NCI-H82 treated with DMSO at 0.1 percent for 48 hours (cell line): ENCODE results near the gene ZNF783.

Experiments used
- DNase-seq: peaks from one replicate; lab custom pipeline; 2025; ENCODE audit not compliant: unreplicated experiment; lab: John Stamatoyannopoulos, UW

The ZNF783 gene

DNA sequence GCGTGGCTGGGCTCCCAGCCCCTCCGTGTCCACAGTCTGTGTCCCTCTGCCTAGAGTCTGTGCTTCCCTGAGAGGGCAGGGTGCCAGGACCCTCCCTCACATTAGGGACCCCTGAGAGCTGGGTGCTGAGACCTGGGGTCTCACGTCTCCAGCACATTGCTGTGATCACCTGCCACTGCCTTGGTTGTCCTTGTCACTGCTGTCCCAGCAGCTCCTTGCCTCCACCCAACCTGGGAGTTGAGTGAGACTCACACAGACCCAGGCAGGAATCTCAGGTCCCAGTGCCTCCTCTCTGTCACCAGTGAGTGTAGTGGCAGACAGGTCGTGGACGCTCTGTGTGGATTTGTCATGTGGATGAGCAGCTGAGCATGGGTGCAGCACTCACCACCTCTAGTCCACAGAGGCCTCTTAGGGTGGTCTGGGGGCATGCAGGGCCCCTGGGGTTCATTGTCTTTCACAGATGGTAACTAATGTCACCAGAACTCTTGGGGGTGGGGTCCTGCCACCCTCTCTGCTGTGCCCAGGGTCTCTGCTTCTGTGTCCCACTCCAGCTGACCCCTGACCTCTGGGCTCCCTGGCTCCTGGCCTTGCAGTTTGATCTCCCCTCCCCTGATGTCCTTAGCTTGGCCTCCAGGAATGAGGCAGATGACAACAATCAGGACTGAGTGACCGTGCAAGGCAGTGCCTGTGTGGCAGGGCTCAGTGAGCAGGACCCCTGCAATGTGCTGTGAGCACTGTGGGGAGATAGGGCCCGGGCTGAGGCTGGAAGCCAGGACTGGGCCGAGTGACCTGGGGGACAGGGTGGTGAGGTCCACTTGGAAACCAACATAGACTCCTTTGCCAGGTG is 18.9 kb downstream of the ZNF783 start:
- DNase-seq, result no peak

DNA sequence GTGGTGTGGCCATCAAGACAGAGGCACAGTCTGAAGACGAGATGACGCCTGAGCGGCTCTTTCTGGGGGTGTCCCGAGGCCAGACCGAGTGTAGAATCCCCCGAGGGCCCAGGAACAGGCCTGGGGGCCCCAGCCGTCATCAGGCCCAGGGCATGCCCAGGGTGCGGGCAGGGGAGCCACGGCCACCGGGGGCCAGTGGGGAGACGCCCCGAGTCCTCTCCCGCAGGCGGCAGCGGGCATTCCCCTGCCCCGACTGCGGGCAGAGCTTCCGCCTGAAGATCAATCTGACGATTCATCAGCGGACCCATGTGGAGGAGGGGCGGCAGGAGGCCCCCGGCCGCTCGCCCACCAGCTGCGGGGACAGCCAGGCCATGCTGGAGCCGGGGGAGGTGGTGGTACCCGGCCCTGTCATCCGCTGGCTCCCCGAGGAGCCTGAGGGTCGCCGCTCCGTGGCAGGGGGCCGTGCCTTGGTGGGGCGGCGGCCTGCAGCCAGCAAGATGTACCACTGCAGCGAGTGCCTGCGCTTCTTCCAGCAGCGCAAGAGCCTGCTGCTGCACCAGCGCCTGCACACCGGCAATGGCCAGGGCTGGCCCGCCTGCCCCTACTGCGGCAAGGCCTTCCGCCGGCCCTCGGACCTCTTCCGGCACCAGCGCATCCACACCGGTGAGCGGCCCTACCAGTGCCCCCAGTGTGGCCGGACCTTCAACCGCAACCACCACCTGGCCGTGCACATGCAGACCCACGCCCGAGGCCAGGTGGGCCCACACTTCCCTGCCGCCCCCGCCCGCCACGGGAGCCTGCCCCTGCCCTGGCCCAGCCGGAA is 19.7 kb downstream of the ZNF783 start:
- DNase-seq, result no peak

DNA sequence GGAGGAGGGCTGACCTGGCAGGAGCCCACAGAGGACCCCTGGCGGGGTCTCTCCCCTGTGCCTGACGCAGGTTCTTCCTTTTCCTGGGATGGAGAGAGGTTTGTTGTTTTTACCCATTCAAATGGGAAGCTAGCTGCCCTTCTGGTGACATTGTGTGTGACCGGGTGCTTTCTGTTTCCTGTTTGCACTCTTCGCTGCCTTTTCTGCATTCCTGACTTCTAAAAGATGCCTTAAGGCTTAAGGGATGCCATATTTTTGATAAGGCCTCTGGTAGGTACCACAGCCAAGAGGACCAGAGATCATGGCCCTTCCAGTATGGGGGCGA is 20.3 kb downstream of the ZNF783 start:
- no peak for DNase-seq

DNA sequence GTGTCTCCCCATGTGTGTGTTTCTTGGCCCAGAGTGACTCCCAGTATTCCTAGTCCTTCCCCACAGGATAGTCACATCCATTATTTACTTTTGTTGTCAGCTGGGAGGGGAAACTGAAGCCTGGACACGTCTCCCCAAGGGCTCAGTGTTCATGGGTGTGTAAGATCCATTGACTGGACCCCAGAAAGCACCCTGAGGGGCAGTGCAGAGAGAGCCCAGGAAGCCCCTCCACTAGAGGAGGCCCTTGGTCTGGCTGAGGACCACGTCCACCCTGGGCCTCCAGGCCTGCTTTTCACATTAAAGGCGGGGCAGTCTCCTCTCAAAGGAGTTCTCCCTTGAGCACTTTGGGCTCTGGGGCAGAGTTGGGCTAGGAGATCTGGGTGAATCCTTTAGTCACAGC is 21.3 kb downstream of the ZNF783 start:
- no peak for DNase-seq

DNA sequence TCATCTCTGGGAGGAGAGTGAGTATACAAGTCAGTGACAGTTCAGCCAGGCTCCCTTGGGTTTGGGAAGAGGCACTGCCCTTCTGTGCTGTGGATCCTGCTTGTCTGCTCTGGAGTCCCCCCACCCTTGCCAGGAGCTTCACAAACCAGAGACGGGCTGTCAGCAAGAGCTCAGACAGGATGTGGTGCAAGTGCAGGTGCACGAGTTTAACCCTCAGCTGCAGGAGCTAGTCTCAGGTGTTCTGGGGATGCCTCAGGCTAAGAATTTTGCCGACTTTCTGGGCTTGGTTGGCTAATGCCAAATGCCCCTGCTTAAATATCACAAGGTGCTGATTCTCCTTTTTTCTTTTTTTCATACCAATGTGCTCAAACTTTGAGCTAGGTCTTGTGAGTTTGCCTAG is 22.3 kb downstream of the ZNF783 start:
- no peak for DNase-seq

DNA sequence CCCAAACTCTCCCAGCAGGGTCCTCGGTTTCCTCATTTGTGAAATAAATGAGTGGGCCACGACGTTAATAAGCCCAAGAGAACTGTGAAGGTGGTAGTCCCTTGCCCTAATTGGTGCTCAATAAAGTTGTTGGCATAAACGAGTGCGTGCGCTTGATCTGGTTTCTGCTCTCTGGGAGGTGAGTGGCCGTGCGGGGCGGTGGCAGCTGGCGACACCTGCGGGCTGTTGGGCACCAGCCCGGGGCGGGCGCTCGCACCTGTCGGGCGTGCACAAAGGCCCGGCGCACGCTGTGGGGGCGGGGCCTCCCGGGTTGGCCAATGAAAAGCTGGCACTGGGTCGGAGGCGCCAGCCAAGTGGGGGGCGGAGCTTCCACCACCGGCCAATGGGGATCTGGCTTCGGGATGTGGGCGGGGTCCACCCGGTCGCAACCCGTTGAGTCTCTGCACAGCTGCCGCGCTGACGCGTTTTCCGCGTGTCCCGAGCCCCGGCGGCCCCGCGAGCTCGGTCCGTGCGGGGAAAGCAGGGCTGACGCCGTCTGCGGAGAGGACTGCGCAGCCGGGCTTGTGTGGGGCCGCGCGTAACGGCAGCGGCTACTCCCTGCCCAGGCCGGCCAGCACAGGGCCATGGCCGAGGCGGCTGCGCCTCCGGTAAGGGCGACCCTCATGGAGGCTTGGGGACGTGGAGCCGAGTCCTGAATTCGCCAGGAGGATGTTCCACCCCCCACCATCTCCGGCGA is 23.0 kb downstream of the ZNF783 start:
- DNase-seq, result peak; percentile 74

DNA sequence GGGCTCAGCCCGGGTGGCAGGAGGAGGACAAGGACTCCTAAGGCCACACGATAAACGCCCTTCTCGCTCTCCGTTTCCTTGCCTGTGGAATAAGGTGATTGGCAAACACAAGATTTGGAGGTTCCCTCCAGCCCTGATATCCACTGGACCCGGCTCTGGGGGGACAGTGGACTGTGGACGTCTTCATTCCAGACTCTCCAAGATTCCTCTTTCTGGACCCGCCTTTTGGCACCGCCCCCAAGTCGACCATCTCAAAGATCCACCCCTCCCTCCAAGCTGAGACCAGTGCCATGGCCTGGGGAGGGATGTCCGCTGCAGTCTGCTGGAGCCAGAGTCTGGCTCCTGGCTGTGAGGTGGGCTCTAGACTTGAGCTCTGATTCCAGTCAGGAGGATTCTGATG is 23.6 kb downstream of the ZNF783 start:
- DNase-seq, result no peak

DNA sequence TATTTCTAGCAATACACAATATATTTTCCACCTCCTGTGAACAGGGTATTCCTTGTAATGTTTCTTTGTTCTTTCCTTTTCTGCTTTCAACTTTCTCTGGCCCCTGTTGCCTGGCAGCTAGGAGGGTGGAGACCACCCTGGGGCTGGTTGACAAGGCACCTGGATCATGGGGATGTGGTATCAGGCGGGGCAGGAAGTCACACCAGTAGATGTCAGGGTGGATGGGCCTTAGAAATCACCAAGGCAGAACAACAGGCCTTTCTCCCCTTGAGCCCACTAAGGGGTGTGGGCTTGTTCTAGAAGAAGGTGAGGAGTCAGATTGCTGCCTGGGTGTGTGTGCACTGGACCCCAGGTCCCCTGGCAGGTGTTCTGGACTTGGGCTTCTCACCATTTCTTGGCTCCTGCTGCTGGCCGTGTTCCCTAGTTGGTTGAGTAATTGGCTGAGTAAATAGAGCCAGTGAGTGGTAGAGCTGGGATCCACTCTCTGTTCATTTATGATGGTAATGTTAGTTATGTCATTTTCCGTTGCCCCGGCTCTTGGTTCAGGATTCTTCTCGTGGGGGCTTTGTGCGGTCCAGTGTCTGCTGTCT is 24.9 kb downstream of the ZNF783 start:
- no peak for DNase-seq

DNA sequence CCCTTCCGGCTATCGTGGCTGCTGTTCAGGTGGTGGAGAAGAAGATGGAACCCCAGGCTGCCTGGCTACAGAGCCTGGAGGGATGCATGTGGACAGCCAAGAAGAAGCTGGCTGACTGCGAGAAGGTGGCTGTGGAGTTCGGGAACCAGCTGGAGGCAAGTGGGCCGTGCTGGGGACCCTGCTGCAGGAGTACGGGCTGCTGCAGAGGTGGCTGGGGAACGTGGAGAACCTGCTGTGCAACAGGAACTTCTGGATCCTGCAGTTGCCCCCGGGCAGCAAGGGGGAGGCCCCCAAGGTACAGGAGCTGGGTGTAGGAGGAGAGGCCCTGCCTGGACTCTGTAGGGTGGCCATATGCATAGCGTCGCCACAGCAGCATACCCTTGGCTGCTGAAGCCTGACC is 25.6 kb downstream of the ZNF783 start:
- no peak for DNase-seq

DNA sequence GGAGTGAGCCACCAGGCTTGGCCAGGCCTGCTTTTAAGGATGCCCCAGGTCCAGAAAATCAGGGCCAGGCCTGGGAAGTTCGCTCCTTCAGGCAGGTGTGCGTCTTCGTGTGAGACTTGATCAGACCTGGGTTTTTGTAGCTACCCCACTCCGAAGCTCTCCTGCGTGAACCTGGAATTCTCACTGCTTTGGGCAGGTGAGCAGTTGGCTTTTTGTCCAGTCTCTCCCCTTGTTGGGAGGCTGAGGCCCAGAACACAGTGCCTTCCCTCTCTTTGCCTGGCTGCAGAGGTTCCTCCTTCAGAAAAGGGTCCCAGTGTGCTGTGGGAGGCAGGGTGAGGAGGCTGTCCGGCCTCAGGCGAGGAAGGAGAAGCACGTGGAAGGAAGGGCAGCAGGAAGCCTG is 27.3 kb downstream of the ZNF783 start:
- DNase-seq, result no peak

DNA sequence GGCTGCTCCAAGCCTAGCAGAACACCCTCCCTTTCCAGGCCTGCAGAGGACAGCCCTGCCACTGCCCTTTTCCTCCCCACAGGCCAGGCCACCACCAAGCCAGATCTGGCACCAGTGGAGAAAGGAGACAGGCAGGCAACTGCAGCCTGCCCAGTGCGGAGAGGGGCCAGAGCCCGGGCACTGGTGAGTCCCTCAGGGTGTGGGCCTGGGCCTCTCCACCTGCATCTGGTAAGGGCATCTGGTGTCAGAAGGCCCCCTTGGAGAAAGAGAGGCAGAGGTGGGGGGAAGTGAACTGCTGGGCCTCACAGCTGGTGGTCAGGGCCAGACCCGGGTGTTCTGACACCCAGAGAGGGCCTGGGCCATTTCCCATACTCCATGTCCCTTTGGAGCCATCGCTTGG is 27.9 kb downstream of the ZNF783 start:
- DNase-seq, result no peak

DNA sequence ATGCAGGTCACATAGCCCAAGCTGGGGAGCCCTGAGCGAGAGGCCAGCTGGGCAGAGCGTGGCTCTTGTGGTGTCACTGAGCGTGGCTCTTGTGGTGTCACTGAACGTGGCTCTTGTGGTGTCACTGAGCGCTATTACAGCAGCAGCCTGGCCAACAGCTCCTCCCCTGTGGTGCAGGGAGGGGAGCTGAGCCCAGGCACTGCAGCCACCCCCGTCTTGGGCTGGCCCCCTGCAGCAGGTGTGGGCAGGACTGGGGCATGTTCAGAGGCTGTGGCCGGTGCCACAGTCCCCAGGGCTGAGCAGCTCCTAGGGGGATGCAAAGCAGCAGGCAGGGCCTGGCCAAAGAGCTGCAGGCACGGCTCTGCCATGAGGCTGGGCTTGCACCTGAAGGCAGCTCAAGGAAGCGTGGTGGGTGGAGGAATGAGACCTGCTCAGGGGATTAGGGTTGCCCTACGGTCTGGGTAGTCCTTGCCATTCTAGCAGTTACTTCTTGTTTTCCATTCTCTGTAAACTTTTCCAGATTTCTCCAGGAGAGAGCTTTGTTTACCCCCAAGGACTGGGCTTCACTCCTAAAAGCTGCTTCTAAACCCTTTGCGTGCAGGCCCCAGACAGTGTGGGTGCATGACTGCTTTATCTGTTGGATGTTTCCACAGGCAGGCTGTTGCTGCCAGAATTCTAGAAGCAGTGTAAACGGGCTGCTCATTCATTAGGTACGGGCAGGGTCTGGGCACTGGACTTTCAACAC is 29.2 kb downstream of the ZNF783 start:
- DNase-seq, result no peak

DNA sequence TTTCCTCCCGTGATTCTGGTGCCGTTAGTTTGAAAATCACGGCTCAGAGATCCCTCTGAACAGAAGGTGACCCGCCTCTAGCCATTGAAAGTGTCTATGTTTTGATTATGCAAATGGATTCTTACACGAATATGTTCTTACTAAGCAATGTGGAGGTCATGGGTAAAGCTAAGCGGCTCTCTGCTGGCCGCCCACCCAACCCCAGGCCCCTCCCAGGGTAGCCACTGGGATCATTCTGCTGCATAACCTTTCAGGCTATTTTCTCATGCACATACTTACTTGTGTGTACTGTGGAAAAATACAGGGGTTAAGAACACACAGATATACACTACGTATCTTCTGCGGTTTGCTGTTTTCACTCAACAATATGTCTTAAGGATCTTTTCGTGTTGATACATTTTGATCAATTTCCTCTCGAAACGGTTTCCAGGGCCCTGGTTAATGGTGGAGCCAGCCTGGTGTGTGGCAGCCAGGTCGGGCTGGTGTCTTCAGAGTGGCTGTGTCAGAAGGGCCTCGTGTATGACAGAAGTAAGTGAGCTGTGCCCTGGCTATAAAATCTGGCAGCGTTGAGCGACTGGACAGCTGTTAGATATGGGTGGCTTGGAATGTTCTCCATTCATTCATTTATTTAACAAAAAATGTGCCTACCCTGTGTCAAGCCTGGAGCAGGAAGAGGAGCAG is 29.9 kb downstream of the ZNF783 start:
- DNase-seq, result no peak

DNA sequence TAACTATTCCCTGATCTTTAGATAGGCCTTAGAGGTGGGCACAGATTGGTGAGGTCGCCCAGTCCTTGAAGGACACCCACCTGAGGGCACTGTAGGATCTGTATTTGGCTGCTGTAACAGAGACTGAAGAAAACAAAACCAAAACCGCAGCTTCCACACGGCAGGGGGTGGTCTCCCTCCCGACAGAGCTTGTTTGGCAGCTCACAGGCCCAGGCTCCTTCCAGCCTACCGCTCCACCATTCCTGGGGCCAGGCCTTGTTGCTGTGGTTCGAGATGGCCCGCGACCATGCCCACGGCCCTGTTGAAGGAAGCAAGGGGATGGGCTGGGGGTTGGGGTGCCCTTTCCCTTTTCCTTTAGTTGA is 30.4 kb downstream of the ZNF783 start:
- DNase-seq, result no peak

DNA sequence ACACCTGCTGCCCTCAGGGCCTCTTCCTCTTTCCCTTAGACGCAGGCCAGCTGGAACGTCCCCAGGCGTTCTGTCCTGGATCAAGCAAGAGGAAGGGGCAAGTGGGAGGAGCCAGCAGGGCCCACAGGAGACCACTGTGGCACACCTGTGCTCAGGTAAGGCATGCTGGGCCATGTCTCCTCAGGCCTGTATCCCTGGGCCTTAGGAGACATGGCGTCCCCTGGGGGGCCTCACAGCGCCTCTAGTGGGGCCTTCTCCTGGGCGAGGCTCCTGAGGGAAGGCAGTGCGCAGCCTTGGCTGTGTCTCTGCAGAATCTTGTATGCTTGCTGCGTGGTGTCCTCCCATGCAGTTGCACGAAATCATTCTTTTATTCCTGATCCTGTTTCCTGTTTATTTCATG is 31.3 kb downstream of the ZNF783 start:
- no peak for DNase-seq

DNA sequence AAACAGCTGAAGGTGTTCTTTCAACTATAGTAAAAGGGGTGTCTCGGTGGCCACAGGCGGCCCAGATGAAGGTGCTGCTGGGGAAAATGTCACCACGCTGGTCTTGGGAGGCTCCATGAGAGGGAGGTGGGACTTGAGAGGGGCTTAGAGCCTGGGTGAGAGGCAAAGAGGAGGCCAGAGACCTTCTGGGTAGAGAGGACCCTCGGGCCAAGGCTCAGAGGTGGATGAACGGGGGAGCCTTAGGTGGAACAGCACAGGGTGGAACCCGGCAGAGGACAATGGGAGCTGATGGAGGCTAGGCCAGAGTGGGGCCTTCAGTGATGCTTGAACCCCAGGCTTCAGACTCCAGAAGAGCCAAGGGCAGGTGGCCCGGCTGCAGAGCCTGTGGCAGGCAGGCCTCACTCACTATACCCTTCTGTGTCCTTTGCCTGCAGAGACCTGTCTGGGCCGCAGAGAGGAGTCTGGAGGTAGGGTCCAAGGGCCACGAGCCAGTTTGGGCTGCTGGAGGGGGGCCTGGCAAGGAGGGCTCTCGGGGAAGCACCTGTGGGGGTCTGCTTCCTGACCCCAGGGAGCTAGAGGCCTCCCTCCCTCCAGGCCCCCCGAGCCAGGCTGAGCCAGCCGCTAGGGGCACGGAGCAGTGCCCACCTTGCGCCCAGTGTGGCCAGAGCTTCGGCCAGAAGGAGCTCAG is 32.1 kb downstream of the ZNF783 start:
- DNase-seq, result no peak

DNA sequence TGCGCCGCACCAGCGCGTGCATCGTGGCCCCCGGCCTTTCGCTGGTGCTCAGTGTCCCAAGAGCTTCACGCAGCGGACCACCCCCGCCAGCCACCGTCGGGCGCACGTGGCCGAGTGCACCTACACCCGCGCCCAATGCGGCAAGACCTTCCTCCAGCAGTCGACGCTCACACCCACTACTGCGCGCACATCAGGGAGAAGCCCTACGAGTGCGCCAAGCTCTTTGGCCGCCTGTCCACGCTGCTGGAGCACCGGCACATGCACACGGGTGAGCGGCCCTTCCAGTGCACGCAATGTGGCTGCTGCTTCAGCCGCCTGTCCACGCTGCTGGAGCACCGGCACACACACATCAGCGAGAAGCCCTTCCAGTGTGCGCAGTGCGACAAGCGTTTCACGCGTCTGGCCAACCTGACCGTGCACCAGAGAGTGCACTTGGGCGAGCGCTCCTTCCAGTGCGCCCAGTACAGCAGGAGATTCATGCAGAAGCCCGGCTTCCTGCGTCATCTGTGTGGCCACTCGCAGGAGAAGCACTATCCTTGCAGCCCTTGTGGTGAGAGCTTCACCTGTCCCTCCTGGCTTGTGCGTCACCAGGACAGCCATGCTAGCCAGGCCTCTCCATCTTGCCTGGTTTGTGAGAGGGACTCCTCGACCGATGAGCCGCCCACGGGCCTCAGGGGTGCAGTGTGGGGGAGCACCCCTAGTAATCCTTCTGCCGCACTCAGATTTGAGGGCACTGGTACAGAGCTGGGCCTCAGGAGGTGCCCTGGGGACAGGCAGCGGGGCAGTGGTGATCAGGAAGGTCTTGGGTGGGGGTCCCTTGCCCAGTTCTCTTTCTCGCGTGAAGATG is 32.9 kb downstream of the ZNF783 start:
- DNase-seq, result no peak

DNA sequence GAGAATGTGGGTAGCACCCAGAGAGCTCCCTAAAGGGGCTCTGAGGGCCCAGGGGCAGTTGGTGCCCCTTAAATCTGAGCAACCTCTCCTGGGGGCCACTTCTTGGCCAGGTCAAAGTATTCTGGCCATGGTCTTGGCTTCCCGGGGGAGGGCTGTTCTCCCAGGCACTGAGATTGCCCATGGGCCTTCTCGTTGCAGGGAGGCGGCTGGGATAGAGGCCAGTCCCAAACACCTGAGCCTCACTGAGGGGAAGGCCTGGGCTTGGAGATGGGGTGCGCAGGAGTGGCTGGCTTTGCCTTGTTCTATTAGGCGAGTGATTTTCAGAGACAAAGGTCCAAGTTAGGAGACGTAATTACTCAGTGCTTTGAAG is 33.5 kb downstream of the ZNF783 start:
- DNase-seq, result no peak

DNA sequence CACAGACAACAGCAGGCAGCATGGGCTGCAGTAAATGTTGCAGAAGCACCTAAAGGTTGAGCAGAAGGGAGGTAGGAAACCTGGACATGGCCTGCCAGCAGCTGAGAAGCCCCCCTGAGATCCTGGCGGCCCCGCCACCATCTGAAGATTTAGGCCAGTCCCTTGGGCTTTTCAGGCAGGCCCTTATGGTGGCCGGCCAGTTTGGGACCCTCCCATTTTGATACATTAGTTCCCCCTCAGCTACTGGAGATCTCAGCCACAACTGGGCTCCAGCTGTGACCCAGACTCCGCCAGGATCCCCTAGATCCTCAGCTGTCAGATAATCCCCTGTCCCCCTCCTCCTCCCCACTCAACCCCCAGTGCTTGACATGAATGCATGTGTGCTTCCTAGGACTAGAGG is 34.4 kb downstream of the ZNF783 start:
- no peak for DNase-seq
